Measurements from ENCODE around the gene PHACTR3. TPM values are rescaled to one million over a fixed set of nuclear protein-coding genes. Genes with fewer than 3 reads are reported as not detected.
A peak's percentile ranks its signal among the peaks of the same experiment; 100 is the strongest.

Gene PHACTR3
- total and polyA plus RNA-seq, 4 donors, result 0.14 to 0.42 (median 0.17) TPM

DNA sequence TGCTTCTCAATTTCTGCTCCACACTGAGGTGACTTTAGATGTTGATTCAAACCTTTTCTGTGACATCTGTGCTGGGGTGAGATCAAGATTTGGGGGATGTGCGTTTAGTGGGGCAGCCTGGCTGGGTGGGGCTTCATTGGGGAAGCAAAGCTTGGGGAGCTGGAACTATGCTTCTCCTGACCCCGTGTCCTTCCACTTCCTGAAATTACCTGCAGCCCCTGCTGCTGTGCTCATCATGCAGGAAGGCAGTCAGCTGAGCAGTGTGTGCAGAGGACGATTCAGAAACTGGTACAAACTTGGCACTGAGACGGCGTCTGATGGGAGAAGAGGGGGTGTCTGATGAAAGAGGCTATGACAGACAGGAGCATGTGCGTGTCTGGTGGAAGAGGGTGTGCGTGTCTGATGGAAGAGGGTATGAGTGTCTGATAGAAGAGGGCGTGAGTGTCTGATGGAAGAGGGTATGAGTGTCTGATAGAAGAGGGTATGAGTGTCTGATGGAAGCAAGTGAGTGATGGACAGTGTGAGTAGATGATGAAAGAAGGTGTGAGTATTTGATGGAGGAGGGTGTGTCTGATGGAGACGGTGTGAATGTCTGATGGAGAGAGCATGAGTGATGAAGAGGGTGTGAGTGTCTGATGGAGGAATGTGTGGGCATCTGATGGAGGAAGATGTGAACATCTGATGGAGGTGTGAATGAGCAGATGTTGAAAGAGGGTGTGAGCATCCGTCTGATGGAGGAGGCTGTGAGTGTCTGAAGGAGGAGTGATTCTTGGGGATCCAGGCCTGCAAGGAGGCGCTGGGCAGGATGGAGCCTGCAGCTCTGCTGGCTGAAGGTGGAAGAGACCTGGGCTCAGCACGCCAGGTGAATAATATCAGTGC, 225.7 kb downstream of the PHACTR3 start:
- no peak overlapping the region for H3K27ac ChIP-seq (ENCODE audit: low read depth in 1 of 2, low read length in 2 of 2)
- H3K9ac ChIP-seq (ENCODE audit: low read depth in 1 of 2, low read length in 2 of 2), result no peak overlapping the region
- no peaks in the 10 kb centered on the region for H3K9me3 ChIP-seq (ENCODE audit: control insufficient read depth in 4 of 4, low read length in 3 of 4)
- H3K27me3 ChIP-seq (ENCODE audit: control insufficient read depth in 4 of 4, insufficient read depth in 4 of 4, low read length in 3 of 4), result no peaks in the 10 kb centered on the region
- peak; percentile 13 for DNase-seq (ENCODE audit: low spot score)
- 71% methylated on average over 12 of the region's 12 CpGs for WGBS
- no peak overlapping the region for H3K4me3 ChIP-seq (ENCODE audit: low read depth in 1 of 3, low read length in 3 of 3)
- TF ChIP-seq RAD21 (IDR thresholded peaks at IDR 0.05) (no peak), FOXA1 (IDR thresholded peaks at IDR 0.05) (no peak), YY1 (IDR thresholded peaks at IDR 0.05) (no peak), ATF3 (IDR thresholded peaks at IDR 0.05) (no peak), TAF1 (conservative IDR thresholded peaks at IDR 0.05) (no peak), GABPA (IDR thresholded peaks at IDR 0.05 in 1 of 2, conservative IDR thresholded peaks at IDR 0.05 in 1 of 2) (no peak), RXRA (IDR thresholded peaks at IDR 0.05) (no peak), HNF4G (IDR thresholded peaks at IDR 0.05) (no peak), JUND (IDR thresholded peaks at IDR 0.05) (no peak)
- TF ChIP-seq, protein P1, sequence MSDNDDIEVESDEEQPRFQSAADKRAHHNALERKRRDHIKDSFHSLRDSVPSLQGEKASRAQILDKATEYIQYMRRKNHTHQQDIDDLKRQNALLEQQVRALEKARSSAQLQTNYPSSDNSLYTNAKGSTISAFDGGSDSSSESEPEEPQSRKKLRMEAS (IDR thresholded peaks at IDR 0.05), result no peak
- no peaks in the 10 kb centered on the region for H3K36me3 ChIP-seq (ENCODE audit: control insufficient read depth in 4 of 4, insufficient read depth in 3 of 4, low read depth in 1 of 4, low read length in 3 of 4)
- H3K4me1 ChIP-seq (ENCODE audit: control insufficient read depth in 4 of 4, insufficient read depth in 4 of 4, low read length in 3 of 4), result no peaks in the 10 kb centered on the region

DNA sequence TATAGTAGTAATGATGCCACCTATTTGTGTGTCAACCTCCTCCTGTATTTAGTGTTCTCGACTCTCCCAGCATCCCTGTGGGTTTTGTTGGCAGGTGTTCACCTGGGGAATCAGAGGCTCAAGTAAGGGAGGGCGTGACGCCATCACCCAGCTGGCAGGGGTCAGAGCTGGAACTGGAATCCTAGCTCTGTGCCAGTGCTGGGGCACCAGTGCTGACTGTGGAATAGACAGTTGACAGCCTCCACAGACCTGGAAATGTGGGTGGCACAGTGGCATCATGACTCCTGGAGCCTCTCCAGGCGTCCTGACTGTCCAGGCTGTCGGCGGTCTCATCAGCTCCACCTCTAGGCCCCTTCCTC, 226.3 kb downstream of the PHACTR3 start:
- no peak overlapping the region for H3K4me3 ChIP-seq (ENCODE audit: low read depth in 1 of 3, low read length in 3 of 3)
- DNase-seq (ENCODE audit: low spot score), result peak; percentile 14
- H3K36me3 ChIP-seq (ENCODE audit: control insufficient read depth in 4 of 4, insufficient read depth in 3 of 4, low read depth in 1 of 4, low read length in 3 of 4), result no peaks in the 10 kb centered on the region
- TF ChIP-seq ZBTB33 (IDR thresholded peaks at IDR 0.05), result no peak
- no peak for TF ChIP-seq HNF4A (conservative IDR thresholded peaks at IDR 0.05)
- no peak for TF ChIP-seq YY1 (IDR thresholded peaks at IDR 0.05)
- no peak for TF ChIP-seq RAD21 (IDR thresholded peaks at IDR 0.05)
- TF ChIP-seq JUND (IDR thresholded peaks at IDR 0.05), result no peak
- TF ChIP-seq HNF4G (IDR thresholded peaks at IDR 0.05), result no peak
- TF ChIP-seq, protein P1 (IDR thresholded peaks at IDR 0.05), result no peak
- TF ChIP-seq SP1 (IDR thresholded peaks at IDR 0.05), result no peak
- no peak for TF ChIP-seq EGR1 (IDR thresholded peaks at IDR 0.05; ENCODE audit: low read depth in 2 of 2)
- TF ChIP-seq RXRA (IDR thresholded peaks at IDR 0.05), result no peak
- TF ChIP-seq ATF3 (IDR thresholded peaks at IDR 0.05), result no peak
- TF ChIP-seq, protein P2, sequence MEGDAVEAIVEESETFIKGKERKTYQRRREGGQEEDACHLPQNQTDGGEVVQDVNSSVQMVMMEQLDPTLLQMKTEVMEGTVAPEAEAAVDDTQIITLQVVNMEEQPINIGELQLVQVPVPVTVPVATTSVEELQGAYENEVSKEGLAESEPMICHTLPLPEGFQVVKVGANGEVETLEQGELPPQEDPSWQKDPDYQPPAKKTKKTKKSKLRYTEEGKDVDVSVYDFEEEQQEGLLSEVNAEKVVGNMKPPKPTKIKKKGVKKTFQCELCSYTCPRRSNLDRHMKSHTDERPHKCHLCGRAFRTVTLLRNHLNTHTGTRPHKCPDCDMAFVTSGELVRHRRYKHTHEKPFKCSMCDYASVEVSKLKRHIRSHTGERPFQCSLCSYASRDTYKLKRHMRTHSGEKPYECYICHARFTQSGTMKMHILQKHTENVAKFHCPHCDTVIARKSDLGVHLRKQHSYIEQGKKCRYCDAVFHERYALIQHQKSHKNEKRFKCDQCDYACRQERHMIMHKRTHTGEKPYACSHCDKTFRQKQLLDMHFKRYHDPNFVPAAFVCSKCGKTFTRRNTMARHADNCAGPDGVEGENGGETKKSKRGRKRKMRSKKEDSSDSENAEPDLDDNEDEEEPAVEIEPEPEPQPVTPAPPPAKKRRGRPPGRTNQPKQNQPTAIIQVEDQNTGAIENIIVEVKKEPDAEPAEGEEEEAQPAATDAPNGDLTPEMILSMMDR (IDR thresholded peaks at IDR 0.05; ENCODE audit: low read depth, low read length, missing input control), result no peak
- no peak for TF ChIP-seq FOXA2 (IDR thresholded peaks at IDR 0.05)
- no peak for TF ChIP-seq NR2F2 (IDR thresholded peaks at IDR 0.05)
- TF ChIP-seq GABPA (IDR thresholded peaks at IDR 0.05 in 1 of 2, conservative IDR thresholded peaks at IDR 0.05 in 1 of 2), result no peak
- no peaks in the 10 kb centered on the region for H3K4me1 ChIP-seq (ENCODE audit: control insufficient read depth in 4 of 4, insufficient read depth in 4 of 4, low read length in 3 of 4)
- H3K27me3 ChIP-seq (ENCODE audit: control insufficient read depth in 4 of 4, insufficient read depth in 4 of 4, low read length in 3 of 4), result no peaks in the 10 kb centered on the region
- WGBS, result 47% methylated on average over 6 of the region's 6 CpGs
- no peak overlapping the region for H3K9ac ChIP-seq (ENCODE audit: low read depth in 1 of 2, low read length in 2 of 2)
- no peaks in the 10 kb centered on the region for H3K9me3 ChIP-seq (ENCODE audit: control insufficient read depth in 4 of 4, low read length in 3 of 4)
- no peak overlapping the region for H3K27ac ChIP-seq (ENCODE audit: low read depth in 1 of 2, low read length in 2 of 2)

All from liver (tissue), 9 donors.